Epithelial cell of prostate (primary cell): Measurements from ENCODE around the gene RAB3GAP1.
A peak's percentile ranks its signal among the peaks of the same experiment; 100 is the strongest.
"Not testable (repeated sequence)": the region's sequence is repeated elsewhere in the genome, so short reads cannot be mapped to it uniquely, and the experiment has no call there.

Experiments
- DNase-seq: peaks from one replicate; pipeline ENCODE4 v3.0.0-alpha.2; 2011; ENCODE audit warnings: low read depth, low spot score
- H3K27ac ChIP-seq: fragments of 450-650 bp; 2 replicates; pipeline ENCODE4 v1.5.1; 2017; ENCODE audit warnings: mild to moderate bottlenecking

RAB3GAP1 gene

DNA sequence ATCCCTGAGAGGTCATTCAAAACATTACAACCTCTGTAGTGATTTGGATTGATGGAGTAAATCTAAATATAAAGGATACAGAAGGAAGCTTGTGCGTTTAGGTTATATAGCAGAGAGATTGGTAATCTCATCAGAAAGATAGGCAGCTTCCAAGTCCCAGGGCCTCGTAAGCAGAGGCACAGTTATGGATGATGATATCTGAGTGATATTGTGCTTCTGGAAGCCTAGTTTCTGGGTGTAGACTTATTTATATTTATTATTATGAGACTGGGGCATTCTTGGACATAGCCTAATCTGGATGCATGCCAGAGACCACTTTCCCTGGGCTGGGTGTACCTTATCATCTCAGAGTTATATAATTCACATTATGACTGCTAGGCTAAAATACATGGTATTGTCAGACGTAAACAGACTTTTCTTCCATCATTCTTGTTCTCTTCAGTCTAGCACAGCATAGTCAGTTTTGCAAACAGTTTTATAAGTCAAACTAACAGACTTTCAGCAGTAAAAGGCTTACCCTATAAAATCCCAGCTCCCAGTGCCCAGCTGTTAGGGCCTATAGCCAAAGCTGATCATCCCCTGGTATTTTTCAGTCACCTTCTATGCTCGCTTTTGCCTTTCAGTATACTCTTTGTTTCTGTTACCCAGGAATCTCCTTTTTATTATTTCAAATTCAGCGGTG, 47.9 kb downstream of the RAB3GAP1 start:
- no peak overlapping the region for H3K27ac ChIP-seq
- DNase-seq: no peak

DNA sequence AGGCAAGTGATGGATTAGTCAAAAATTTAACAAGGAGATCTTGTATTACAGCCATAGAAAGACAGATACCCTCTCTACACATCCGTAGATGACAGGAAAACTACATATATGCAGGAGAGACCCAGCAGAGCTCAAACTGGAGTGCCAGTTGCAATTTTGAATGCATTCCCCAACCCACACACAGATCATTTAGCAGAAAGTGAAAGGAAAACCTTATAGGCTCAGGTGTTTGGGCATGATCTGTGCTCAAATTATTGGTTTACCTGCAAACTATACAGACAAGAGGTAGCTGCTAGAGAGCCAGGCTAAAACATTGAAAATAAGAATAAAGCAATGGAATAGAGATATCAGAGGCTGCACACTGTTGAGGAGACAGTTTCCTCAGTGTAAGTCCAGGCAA, 51.8 kb downstream of the RAB3GAP1 start:
- no peak for DNase-seq
- no peak overlapping the region for H3K27ac ChIP-seq

DNA sequence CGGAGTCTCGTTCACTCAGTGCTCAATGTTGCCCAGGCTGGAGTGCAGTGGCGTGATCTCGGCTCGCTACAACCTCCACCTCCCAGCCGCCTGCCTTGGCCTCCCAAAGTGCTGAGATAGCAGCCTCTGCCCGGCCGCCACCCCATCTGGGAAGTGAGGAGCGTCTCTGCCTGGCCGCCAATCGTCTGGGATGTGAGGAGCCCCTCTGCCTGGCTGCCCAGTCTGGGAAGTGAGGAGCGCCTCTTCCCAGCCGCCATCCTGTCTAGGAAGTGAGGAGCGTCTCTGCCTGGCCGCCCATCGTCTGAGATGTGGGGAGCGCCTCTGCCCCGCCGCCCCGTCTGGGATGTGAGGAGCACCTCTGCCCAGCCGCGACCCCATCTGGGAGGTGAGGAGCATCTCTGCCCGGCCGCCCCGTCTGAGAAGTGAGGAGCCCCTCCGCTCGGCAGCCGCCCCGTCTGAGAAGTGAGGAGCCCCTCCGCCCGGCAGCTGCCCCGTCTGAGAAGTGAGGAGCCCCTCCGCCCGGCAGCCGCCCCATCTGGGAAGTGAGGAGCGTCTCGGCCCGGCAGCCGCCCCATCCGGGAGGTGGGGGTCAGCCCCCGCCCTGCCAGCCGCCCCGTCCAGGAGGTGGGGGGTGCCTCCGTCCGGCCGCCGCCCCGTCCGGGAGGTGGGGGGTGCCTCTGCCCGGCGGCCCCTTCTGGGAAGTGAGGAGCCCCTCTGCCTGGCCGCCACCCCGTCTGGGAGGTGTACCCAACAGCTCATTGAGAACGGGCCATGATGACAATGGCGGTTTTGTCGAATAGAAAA, 53.6 kb downstream of the RAB3GAP1 start:
- H3K27ac ChIP-seq, DNase-seq: not testable (repeated sequence)

DNA sequence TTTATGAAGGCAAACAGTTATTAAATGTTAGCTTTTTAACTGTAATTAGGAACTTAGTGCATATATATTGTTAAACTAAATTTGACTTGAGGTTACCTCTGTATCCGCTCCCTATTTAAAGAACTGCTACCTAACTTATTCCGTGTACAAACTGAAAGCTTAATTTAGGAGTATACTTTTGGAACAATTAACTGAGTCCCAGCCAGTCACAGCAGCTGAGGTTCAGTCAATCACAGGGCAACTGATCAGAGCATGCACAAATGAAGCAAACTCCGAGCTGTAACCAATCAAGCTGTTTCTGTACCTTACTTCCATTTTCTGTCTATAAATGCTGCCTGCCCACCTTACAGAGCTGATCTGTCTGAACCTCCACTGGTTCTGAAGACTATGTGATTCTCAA, 61.2 kb downstream of the RAB3GAP1 start:
- DNase-seq: no peak

DNA sequence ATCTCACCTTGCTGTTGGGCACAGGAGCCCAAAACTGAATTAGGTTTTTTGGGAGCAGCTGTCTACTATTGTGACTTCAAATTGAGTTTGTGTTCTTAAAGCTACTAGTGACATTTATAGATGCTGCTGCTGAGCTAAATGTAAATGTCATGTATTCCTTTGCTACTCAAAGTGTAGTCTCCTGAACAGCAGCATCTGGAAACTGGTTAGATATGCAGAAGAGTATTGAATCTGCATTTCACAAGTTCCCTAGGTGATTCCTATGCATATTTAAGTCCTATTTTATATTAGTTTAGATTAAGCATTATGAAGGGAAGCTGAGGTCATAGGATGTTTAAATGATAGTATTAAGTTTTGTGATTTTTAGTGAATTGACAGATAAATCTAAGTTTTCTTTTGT, 67.5 kb downstream of the RAB3GAP1 start:
- H3K27ac ChIP-seq: no peak overlapping the region
- no peak for DNase-seq

More for the DNA sequence above, 61.2 kb downstream of the RAB3GAP1 start:
- no peak overlapping the region for H3K27ac ChIP-seq

DNA sequence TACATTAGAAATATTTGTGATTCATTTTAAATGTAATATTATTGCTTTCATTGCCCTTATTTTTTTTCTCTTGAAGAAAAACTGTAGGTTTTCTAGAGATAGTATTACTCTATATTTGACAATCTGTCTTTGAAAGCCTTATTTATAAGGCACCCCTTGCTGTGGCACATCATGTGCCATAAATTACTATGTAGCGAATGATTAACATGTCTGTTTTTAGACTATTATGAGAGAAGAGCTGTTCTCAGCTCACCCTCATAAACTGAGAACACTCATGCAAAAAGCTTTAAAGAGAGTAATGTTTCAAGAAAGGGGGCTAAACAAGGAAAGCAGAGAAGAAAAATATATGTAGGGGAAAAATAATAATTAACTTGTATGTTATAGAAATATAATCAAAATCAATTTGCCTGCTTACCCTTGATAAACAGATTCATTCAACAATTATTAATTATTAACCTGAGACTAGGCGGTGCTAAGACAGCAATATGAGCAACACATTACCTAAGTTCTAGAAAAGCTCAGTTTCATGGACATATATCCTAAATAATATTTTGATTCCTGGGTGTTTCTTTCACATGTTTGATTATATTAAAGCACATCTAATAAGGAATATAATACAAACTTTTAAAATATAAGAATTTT, 69.0 kb downstream of the RAB3GAP1 start:
- no peak for DNase-seq

DNA sequence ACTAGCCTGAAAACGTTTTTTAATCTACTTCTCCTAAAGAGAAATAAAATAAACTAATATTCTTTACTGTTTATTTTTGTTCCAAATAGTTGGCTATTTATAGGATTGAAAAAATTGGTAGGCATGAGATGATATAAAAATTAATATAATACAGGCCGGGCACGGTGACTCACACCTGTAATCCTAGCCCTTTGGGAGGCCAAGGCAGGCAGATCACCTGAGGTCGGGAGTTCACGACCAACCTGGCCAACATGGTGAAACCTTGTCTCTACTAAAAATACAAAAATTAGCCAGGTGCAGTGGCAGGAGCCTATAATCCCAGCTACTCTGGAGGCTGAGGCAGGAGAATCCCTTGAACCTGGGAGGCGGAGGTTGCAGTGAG, 69.6 kb downstream of the RAB3GAP1 start:
- not testable (repeated sequence) for DNase-seq
- peak overlapping the region; percentile 89 for H3K27ac ChIP-seq

More for the DNA sequence above, 69.0 kb downstream of the RAB3GAP1 start:
- H3K27ac ChIP-seq: no peak overlapping the region

DNA sequence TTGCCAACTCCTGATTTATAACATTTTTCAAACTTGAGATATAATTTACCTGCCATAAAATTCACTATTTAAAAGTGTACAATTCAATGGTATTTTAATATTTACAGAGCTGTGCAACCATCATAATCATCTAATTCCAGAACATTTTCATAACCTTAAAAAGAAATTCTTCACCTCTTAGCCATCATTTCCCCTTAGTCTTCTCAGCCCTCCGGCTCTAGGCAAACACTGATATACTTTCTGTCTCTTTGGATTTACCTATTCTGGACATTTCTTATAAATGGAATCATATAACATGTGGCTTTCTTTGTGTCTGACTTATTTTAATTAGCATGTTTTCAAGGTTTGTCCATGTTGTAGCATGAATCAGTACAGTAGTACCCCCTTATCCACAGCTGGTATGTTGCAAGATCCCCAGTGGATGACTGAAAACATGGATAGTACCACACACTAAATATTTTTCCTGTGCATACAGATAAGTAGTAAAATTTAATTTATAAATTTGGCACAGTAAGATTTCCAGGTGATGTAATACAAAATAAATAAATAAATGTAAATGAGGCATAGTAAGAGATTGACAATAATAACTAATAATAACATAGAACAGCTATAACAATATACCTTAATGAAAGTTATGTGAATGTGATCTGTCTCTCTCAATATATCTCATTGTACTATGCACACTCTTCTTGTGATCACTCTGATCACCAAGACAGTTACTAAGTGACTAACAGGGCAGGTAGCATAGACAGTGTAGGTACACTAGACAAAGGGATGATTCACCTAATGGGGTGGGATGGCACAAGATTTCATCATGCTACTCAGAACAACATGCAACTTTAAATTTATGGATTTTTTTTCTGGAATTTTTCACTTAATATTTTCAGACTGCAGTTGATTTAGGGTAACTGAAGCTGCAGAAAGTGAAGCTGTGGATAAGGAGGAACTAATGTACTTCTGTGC, 73.1 kb downstream of the RAB3GAP1 start:
- DNase-seq: peak; percentile 44

DNA sequence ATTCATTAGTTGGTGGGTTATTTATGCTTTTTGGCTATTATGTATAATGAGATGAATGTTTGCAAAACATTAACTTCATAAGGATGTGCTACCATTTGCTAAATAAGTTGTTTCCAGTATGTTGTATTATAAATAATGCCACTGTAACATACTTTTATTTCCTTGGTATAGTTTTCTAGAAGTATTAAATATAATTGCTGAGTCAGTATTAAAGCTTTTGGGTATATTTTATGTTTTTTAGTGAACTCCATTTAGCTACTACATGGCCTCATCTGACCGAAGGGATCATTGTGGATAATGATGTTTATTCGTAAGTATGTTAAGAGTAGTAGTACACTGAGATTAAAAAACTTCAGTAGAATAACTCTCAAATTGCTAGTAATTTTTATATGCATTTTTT, 73.8 kb downstream of the RAB3GAP1 start:
- H3K27ac ChIP-seq: peak overlapping the region; percentile 89
- no peak for DNase-seq

More for the DNA sequence above, 73.1 kb downstream of the RAB3GAP1 start:
- peak overlapping the region; percentile 89 for H3K27ac ChIP-seq

DNA sequence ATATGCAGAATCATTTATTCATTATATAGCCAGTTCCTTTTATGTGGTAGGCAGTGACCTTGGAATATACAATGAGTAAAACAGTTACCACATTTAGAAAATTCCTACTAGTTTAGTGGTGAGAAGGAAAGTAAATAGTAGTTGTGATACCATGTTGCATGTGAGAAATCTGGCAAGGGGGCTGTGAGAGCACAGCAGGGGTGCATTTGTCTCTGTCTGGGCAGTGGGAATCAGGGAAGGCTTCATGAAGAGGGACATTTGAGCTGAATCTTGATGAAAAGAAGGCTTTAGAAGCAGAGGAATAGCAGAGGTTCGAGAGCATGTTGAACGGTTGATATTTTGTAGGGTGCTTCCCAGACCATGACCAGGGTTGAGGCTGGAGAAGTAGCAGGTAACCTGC, 78.7 kb downstream of the RAB3GAP1 start:
- peak overlapping the region; percentile 74 for H3K27ac ChIP-seq
- DNase-seq: no peak

DNA sequence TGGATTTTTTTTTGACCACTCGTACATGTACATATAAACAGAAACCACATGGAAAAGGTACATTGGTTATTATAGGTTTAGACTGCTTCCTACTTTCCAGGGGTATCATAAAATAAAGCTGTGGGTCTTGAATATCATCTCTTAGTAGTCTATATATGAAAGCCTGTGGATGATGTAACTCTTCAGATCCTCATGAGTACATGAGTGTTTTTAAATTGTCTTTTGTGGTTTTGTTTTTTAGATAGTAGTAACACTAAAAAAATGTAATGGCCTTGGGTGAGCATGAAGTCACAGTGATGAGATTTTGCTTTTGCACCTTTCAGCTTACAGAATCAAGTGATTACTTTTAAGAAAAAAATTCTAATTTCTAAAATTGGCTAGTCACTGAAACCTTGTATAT, 80.2 kb downstream of the RAB3GAP1 start:
- peak overlapping the region; percentile 74 for H3K27ac ChIP-seq
- no peak for DNase-seq

DNA sequence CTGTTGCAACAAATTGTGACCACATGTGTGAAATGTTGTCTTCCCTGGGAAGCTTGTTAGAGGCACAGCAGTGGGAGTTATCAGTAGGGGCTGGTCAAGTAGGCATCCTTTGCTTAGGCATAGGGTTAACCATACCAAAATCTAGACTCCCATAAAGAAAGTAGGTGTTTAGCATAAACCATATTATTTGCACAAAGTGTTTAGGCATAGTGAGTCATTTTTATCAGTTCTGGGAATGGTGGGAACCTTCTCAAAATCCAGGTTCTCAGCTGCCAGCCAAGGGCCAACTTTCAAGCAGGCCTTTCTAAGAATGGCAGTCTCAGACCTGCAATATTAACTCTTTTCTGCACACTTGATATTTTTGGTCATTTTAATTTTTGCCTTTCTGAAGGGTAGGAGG, 88.5 kb downstream of the RAB3GAP1 start:
- no peak overlapping the region for H3K27ac ChIP-seq
- DNase-seq: no peak

DNA sequence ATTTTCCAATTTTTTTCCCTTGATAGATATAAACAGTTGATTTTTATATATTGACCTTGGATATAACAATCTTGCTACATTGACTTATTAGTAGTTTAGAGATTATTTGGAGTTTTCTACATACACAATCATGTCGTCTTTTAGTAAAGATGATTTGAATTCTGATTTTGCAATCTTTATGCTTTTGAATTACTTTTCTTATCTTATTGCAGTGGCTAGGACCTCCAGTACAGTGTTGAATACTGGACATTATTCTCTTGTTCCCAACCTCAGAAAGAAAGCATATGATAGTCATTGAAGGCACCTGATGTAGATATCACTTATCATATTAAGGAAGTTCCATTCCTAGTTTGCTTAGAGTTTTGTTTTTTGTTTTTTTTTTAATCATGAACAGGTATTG, 90.2 kb downstream of the RAB3GAP1 start:
- H3K27ac ChIP-seq: no peak overlapping the region
- no peak for DNase-seq

DNA sequence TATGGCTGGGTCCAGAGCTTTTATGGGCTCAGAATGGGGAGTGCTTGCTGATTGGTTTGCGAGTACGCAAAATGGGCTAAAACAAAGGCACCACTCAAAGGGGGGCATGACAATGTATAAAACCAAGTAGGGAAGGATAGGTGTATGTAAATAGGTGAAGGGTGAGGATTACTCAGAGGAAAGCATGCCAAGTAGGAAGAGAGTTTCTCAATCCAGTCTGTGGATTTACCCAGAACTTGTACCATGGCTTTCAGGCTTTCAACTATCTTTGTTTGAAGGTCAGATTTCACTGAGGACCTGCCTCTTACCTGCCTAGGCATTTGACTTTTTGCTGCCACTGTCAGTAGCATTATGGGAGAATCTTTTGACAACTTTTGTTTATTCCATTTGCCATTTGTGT, 92.3 kb downstream of the RAB3GAP1 start:
- DNase-seq: no peak
- peak overlapping the region; percentile 2 for H3K27ac ChIP-seq

DNA sequence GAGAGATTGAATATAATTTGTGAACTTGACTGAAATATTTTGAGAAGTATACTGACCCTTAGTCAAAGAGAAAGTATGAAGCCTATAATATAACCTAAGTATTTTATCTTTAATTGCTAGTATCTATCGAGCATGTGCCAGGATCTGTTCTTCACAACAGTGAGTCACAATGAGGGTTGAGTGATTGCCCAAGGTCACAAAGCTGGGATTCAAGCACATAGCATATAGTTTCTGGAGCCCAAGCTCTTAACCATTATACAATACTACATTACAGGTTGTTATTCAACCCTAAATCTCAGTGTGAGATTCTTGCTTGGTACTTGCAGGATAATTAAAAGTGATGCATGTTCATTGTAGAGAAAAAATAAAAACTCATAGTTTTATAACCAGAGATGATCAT, 97.2 kb downstream of the RAB3GAP1 start:
- no peak for DNase-seq
- no peak overlapping the region for H3K27ac ChIP-seq

DNA sequence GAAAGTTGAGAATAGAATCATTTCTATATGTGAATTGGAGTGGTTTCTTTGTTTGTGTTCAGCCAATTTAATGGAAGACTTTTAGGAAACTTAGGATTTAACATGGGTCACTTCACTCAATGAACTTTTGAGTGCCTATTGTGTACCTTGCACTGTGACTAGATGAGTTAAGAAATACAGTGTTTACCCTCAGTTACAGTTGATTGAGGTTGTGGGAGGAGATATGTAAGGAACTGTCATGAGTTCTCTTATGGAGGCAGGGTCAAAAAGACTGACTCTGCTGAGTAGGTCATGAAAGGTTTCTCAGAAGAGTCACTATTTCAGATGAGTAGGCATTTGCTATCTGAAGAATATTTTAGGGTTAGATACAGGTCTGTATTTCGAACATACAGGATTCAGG, 98.6 kb downstream of the RAB3GAP1 start:
- no peak overlapping the region for H3K27ac ChIP-seq
- no peak for DNase-seq

DNA sequence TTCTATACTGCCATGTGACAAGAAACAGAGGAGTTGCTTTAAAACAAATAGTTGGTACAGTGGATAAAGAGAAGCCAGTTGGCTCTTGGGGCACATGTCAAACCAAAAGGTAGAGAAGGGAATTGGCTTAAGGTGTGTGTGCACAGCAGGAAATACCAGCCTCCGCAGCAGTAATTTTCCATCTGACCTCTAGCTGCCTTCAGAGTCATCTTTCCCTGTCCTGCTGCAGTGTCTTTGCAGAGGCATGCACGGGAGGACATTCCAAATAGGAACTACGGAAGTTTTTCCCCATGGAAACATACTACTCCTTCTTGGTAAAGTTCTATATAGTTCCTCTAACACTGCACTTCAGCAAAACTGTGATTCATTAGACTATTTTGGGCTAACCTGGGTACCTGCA, 99.5 kb downstream of the RAB3GAP1 start:
- no peak overlapping the region for H3K27ac ChIP-seq
- DNase-seq: no peak

DNA sequence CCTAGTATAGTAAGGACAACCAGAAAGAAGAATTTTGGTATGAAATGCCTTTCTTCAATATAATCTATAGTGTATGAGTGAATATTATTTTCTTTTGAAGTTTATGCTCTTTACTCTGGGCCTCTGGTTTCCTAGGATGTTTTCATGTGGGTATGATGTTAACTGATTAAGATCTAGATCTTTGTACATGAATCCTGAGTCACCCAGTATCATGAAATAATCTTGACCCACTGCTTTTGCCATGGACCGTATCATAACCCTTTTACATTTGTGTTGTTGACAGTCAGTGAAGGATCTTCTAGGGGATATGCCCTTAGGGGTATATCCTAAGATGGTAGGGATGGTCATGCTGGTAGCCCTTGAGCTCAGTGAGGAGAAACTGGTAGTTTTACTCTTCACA, 100.3 kb downstream of the RAB3GAP1 start:
- H3K27ac ChIP-seq: no peak overlapping the region
- no peak for DNase-seq

DNA sequence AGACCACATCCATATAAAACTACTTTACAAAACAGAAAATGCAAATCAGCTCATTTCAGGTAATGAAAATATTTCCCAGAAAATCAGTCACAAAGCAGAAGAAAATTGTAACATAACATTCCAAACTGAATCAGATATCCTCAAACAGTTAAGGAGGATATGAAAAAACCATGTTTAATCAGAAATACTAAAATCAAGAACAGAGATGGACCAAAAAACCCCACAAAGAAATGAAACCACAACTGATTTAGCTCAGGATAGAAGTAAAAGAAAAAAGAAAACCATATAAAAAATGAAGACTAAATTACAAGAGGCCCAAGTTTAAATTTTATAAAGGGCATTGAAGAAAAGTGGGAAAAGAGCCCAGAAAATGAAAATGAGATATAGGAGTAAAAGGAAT, 102.9 kb downstream of the RAB3GAP1 start:
- DNase-seq: no peak
- no peak overlapping the region for H3K27ac ChIP-seq

DNA sequence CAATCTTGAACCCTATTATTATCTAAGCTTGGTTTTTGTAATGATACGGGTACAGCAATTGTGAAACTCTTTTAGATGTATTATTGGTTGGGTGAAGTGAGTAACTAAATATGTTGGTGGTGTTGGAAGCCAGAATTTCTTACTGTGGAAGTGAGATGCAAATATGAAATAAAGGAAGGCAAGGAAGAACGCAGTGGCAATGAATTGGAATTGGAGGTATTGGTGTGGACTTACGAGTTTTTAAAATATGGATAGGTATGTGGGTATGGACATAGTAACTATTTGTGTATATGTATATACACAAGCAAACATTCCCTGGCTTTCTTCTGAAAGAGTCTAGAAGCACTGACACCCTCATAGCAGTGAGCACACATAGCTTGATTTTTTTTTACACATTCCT, 105.8 kb downstream of the RAB3GAP1 start:
- no peak for DNase-seq

More for the DNA sequence above, 105.8 kb downstream of the RAB3GAP1 start:
- H3K27ac ChIP-seq: no peak overlapping the region
